Transverse colon (tissue), 3 donors: ENCODE data around the gene HEXD.

ENCODE experiments used
- EP300 ChIP-seq: sonication (generic); formaldehyde crosslinking; IDR thresholded peaks from one replicate; pipeline ENCODE4 v1.6.1; 2017; ENCODE audit warnings: antibody characterized with exemption, low read depth
- POLR2A ChIP-seq: fragments of 450-650 bp; IDR thresholded peaks from one replicate; pipeline ENCODE4 v1.6.1; 2016; ENCODE audit warnings: antibody characterized with exemption, mild to moderate bottlenecking, moderate library complexity
- TF ChIP-seq, protein P1 (sequence below), 5 experiments: fragments of 200-600 bp in 3 of 5; fragments of 450-650 bp in 2 of 5; sonication (generic) in 3 of 5; IDR thresholded peaks; 1 replicate in 2 of 5; 2 replicates in 3 of 5; pipeline ENCODE4 v1.5.1; 2016 to 2017; ENCODE audit warnings: antibody characterized with exemption in 5 of 5, inconsistent platforms in 3 of 5, mild to moderate bottlenecking in 2 of 5, moderate library complexity in 1 of 5

DNA sequence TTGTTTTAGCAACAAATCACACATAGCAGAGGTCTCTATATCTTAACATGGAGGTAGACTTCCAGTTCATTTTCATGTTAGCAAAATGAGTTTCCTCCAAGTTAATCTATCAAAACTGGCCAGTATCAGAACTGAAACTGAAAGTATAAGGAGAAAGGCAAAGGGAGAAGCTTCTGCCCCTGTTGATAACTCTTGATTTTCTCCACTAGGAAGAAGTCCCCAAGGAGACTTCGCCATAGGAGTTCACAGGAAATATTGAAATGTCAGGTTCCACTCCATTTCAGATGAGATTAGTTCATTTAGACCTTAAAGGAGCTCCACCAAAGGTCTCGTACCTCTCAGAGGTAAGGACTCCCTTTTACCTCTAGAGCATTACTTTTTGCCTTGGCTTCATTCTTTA is 1.4 kb downstream of the HEXD start:
- TF ChIP-seq, protein P1, sequence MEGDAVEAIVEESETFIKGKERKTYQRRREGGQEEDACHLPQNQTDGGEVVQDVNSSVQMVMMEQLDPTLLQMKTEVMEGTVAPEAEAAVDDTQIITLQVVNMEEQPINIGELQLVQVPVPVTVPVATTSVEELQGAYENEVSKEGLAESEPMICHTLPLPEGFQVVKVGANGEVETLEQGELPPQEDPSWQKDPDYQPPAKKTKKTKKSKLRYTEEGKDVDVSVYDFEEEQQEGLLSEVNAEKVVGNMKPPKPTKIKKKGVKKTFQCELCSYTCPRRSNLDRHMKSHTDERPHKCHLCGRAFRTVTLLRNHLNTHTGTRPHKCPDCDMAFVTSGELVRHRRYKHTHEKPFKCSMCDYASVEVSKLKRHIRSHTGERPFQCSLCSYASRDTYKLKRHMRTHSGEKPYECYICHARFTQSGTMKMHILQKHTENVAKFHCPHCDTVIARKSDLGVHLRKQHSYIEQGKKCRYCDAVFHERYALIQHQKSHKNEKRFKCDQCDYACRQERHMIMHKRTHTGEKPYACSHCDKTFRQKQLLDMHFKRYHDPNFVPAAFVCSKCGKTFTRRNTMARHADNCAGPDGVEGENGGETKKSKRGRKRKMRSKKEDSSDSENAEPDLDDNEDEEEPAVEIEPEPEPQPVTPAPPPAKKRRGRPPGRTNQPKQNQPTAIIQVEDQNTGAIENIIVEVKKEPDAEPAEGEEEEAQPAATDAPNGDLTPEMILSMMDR (IDR thresholded peaks at IDR 0.05), result no peak
- TF ChIP-seq POLR2A (no peak), EP300 (no peak)
